IMR-90 (cell line): Measurements from ENCODE around the gene CLASP1. TPM values are rescaled to one million over a fixed set of nuclear protein-coding genes. Genes with fewer than 3 reads are reported as not detected.

ENCODE experiments used
- ATAC-seq: fragments of 200-7000 bp; cut with Tn5 transposase; 2 replicates; pipeline ENCODE4 v1.9.1; 2020; ENCODE audit warnings: low read depth, mild to moderate bottlenecking, moderate library complexity
- BruUV-seq: library from RNA; stranded (reverse); fragments of 400-500 nt; replicated peaks from 2 replicates; lab custom pipeline; 2021; lab: Mats Ljungman, UMichigan
- CTCF ChIA-PET: fragments of 300-600 bp; formaldehyde crosslinking; extraction: SDS; loops from one replicate; lab custom pipeline; 2021; ENCODE audit warnings: antibody characterized with exemption; lab: Yijun Ruan, JAX
- POLR2A ChIA-PET: fragments of 300-600 bp; sonication (Branson Sonifier 250); formaldehyde crosslinking; loops from one replicate; lab custom pipeline; 2022; ENCODE audit warnings: antibody characterized with exemption; ENCODE audit not compliant: unreplicated experiment; lab: Charles Lee
- DNase-seq: peaks from one replicate; pipeline ENCODE4 v3.0.0; 2013
- H2AFZ ChIP-seq: replicated peaks from 2 replicates; pipeline ENCODE3; 2013; ENCODE audit warnings: low read length, mild to moderate bottlenecking; ENCODE audit not compliant: poor library complexity
- H2AK5ac ChIP-seq: 2 replicates; pipeline ENCODE4 v1.6.1; 2013; ENCODE audit warnings: low read depth, low read length, inconsistent platforms
- H2AK9ac ChIP-seq: replicated peaks from 2 replicates; pipeline ENCODE3; 2013; ENCODE audit warnings: mild to moderate bottlenecking, low read depth, low read length, moderate library complexity; ENCODE audit not compliant: poor library complexity
- H2BK120ac ChIP-seq: 2 replicates; pipeline ENCODE4 v1.6.1; 2013; ENCODE audit warnings: low read depth, low read length, inconsistent platforms
- H2BK15ac ChIP-seq: 3 replicates; pipeline ENCODE4 v1.6.1; 2013; ENCODE audit warnings: low read depth, low read length, inconsistent platforms
- H2BK20ac ChIP-seq: 2 replicates; pipeline ENCODE4 v1.6.1; 2013; ENCODE audit warnings: low read depth, mild to moderate bottlenecking, inconsistent platforms, low read length, moderate library complexity
- H2BK5ac ChIP-seq: 2 replicates; pipeline ENCODE4 v1.6.1; 2013; ENCODE audit warnings: mild to moderate bottlenecking, low read depth, low read length, inconsistent platforms; ENCODE audit not compliant: poor library complexity, severe bottlenecking
- H3K14ac ChIP-seq: replicated peaks from 2 replicates; pipeline ENCODE4 v1.6.1; 2013; ENCODE audit warnings: low read depth, low read length, inconsistent platforms
- H3K18ac ChIP-seq: 2 replicates; pipeline ENCODE4 v1.6.1; 2013; ENCODE audit warnings: low read depth, low read length, control low read depth
- H3K23ac ChIP-seq: 2 replicates; pipeline ENCODE4 v1.6.1; 2013; ENCODE audit warnings: low read depth, low read length, inconsistent platforms
- H3K27ac ChIP-seq: 2 replicates; pipeline ENCODE4 v1.5.1; 2013; ENCODE audit warnings: mild to moderate bottlenecking, control low read depth, low read length; ENCODE audit not compliant: insufficient read depth
- H3K27me3 ChIP-seq: 2 replicates; pipeline ENCODE4 v1.6.1; 2013; ENCODE audit warnings: low read length; ENCODE audit not compliant: control insufficient read depth, insufficient read depth
- H3K36me3 ChIP-seq: 2 replicates; pipeline ENCODE4 v1.6.1; 2013; ENCODE audit warnings: low read length, mixed read lengths; ENCODE audit not compliant: control insufficient read depth, insufficient read depth
- H3K4ac ChIP-seq: 2 replicates; pipeline ENCODE4 v1.6.1; 2013; ENCODE audit warnings: low read depth, low read length, inconsistent platforms
- H3K4me1 ChIP-seq: 2 replicates; pipeline ENCODE4 v1.6.1; 2013; ENCODE audit warnings: low read length, mixed read lengths; ENCODE audit not compliant: control insufficient read depth, insufficient read depth
- H3K4me2 ChIP-seq: 2 replicates; pipeline ENCODE4 v1.6.1; 2013; ENCODE audit warnings: low read depth, mild to moderate bottlenecking, control low read depth, low read length, moderate library complexity
- H3K4me3 ChIP-seq: 2 replicates; pipeline ENCODE4 v1.5.1; 2013; ENCODE audit warnings: low read depth, mild to moderate bottlenecking, control low read depth, low read length, moderate library complexity; ENCODE audit not compliant: insufficient read depth
- H3K56ac ChIP-seq: 2 replicates; pipeline ENCODE4 v1.6.1; 2013; ENCODE audit warnings: low read length, inconsistent platforms; ENCODE audit not compliant: insufficient read depth; ENCODE audit errors: extremely low read depth
- H3K79me1 ChIP-seq, 2 experiments: 2 replicates each; pipeline ENCODE4 v1.6.1; 2013; ENCODE audit warnings: low read length in 2 of 2, inconsistent platforms in 1 of 2, low read depth in 1 of 2
- H3K9ac ChIP-seq: 2 replicates; pipeline ENCODE4 v1.6.1; 2013; ENCODE audit warnings: low read depth, low read length, control low read depth
- H3K9me1 ChIP-seq: 2 replicates; pipeline ENCODE4 v1.6.1; 2013; ENCODE audit warnings: low read length, inconsistent platforms; ENCODE audit not compliant: insufficient read depth
- H3K9me3 ChIP-seq: 2 replicates; pipeline ENCODE4 v1.6.1; 2013; ENCODE audit warnings: low read length; ENCODE audit not compliant: control insufficient read depth, insufficient read depth
- H4K20me1 ChIP-seq: 2 replicates; pipeline ENCODE4 v1.6.1; 2013; ENCODE audit warnings: low read length, inconsistent platforms; ENCODE audit not compliant: insufficient read depth
- H4K5ac ChIP-seq: 2 replicates; pipeline ENCODE4 v1.6.1; 2013; ENCODE audit warnings: mild to moderate bottlenecking, low read depth, low read length, control low read depth
- H4K8ac ChIP-seq, 2 experiments: 2 replicates each; pipeline ENCODE4 v1.6.1; 2013; ENCODE audit warnings: low read depth in 2 of 2, low read length in 2 of 2, control low read depth in 1 of 2, inconsistent platforms in 1 of 2
- H4K91ac ChIP-seq: 2 replicates; pipeline ENCODE4 v1.6.1; 2013; ENCODE audit warnings: low read depth, low read length, inconsistent platforms; ENCODE audit not compliant: insufficient read depth
- CEBPB ChIP-seq: IDR thresholded peaks from 2 replicates; pipeline ENCODE4 v1.6.1; 2012; ENCODE audit warnings: low read depth, low read length, improper control_type of control experiment
- CHD1 ChIP-seq: IDR thresholded peaks from 2 replicates; pipeline ENCODE4 v1.6.1; 2012; ENCODE audit warnings: low read depth, low read length, improper control_type of control experiment
- FOS ChIP-seq: fragments of 150-350 bp; IDR thresholded peaks from 2 replicates; pipeline ENCODE4 v1.6.1; 2016; ENCODE audit warnings: low read depth, low read length
- MAZ ChIP-seq: IDR thresholded peaks from 2 replicates; pipeline ENCODE4 v1.6.1; 2012; ENCODE audit warnings: low read depth, mild to moderate bottlenecking, low read length, improper control_type of control experiment, moderate library complexity, borderline replicate concordance
- RAD21 ChIP-seq: IDR thresholded peaks from 2 replicates; pipeline ENCODE4 v1.6.1; 2012; ENCODE audit warnings: low read length, improper control_type of control experiment
- RCOR1 ChIP-seq: IDR thresholded peaks from 2 replicates; pipeline ENCODE4 v1.6.1; 2012; ENCODE audit warnings: mild to moderate bottlenecking, low read length, improper control_type of control experiment; ENCODE audit not compliant: insufficient replicate concordance
- RFX5 ChIP-seq: IDR thresholded peaks from 2 replicates; pipeline ENCODE4 v1.8.0; 2012; ENCODE audit warnings: low read depth, mild to moderate bottlenecking, low read length, moderate library complexity
- WGBS, 2 experiments: methylation state at CpG; one replicate each; pipeline versions ENCODE4 v1.1.5 to v1.1.7; 2013; ENCODE audit warnings: missing lambda C conversion rate in 2 of 2; ENCODE audit not compliant: insufficient read length in 1 of 2; ENCODE audit errors: extremely low coverage in 2 of 2; 5-methylcytosine and 5-hydroxymethylcytosine counted together
- dilution Hi-C: fragments of 300-500 bp; cut with HindIII; formaldehyde crosslinking; loops from one replicate; pipeline ENCODE4 v1.14.3; 2018; ENCODE audit warnings: low sequenced_read_pairs; ENCODE audit not compliant: unreplicated experiment
- in situ Hi-C: fragments of 300-500 bp; cut with MboI; formaldehyde crosslinking; loops from 3 replicates; pipeline ENCODE4 v1.14.3; 2019; ENCODE audit warnings: low sequenced_read_pairs, inconsistent platforms, mixed read lengths
- intact Hi-C: fragments of 100-400 bp; cut with micrococcal nuclease; formaldehyde crosslinking; loops from 2 replicates; pipeline ENCODE4 v1.10.0; 2022
- polyA plus RNA-seq, 3 experiments: library from polyadenylated mRNA; depleted of rRNA; stranded (reverse); fragments of >200 nt; gene quantifications; 2 replicates each; pipeline ENCODE4 v1.2.3, GENCODE V29; 2012; ENCODE audit warnings: low replicate concordance in 1 of 3
- total RNA-seq: library from RNA; depleted of rRNA; stranded (reverse); fragments of >200 nt; gene quantifications from 2 replicates; pipeline ENCODE4 v1.2.3, GENCODE V29; 2012
- TF ChIP-seq, protein P1 (sequence below): fragments of 150-350 bp; IDR thresholded peaks from 2 replicates; pipeline ENCODE4 v1.6.1; 2016; ENCODE audit warnings: low read depth, mild to moderate bottlenecking, low read length, moderate library complexity, borderline replicate concordance

Gene CLASP1
- total and polyA plus RNA-seq, 2 of the 4 experiments (the other 2 are of a cell fraction): 12.3 to 33.7 TPM

- no peak overlapping the region for H3K9ac ChIP-seq
- dilution Hi-C loops (no loop called here), in situ Hi-C loops (loop anchor here (25.0 kb wide), 1 partner anchor 458 kb away; no protein-coding TSS in a partner anchor), intact Hi-C loops (no loop called here)
- H3K4me3 ChIP-seq: no peak overlapping the region
- POLR2A ChIA-PET: no interaction called here
- BruUV-seq: no TSS peak
- H2BK120ac ChIP-seq: no peak overlapping the region
- no peak overlapping the region for H4K5ac ChIP-seq
- peaks cover 1% of the 10 kb centered on the region; the same call in 1 of the 2 replicates for H3K9me1 ChIP-seq
- H3K27me3 ChIP-seq: no peaks in the 10 kb centered on the region
- H2AFZ ChIP-seq: no peak overlapping the region
- no peak overlapping the region for H2AK9ac ChIP-seq
- no peak overlapping the region for H4K91ac ChIP-seq
- H3K18ac ChIP-seq: no peak overlapping the region
- H2BK5ac ChIP-seq: no peak overlapping the region
- H3K14ac ChIP-seq: no peak overlapping the region
- H3K4ac ChIP-seq: no peak overlapping the region
- H3K36me3 ChIP-seq: no peaks in the 10 kb centered on the region
- CTCF ChIA-PET: interaction anchor here (0.6 kb wide), 1 partner anchor 161 kb away, joined by 3 read pairs; no protein-coding TSS in a partner anchor
- TF ChIP-seq CEBPB (no peak), FOS (no peak), RFX5 (no peak), CHD1 (no peak), RCOR1 (no peak), RAD21 (no peak), MAZ (no peak)
- TF ChIP-seq, protein P1, sequence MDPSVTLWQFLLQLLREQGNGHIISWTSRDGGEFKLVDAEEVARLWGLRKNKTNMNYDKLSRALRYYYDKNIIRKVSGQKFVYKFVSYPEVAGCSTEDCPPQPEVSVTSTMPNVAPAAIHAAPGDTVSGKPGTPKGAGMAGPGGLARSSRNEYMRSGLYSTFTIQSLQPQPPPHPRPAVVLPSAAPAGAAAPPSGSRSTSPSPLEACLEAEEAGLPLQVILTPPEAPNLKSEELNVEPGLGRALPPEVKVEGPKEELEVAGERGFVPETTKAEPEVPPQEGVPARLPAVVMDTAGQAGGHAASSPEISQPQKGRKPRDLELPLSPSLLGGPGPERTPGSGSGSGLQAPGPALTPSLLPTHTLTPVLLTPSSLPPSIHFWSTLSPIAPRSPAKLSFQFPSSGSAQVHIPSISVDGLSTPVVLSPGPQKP: no peak
- 100% methylated on average over 2 of the region's 7 CpGs; no CpG with 5 or more reads in 1 of the 2 experiments for WGBS, 2 experiments
- H3K4me1 ChIP-seq: peaks cover 9% of the 10 kb centered on the region
- H2AK5ac ChIP-seq: no peak overlapping the region
- H3K27ac ChIP-seq: no peak overlapping the region
- no peak overlapping the region for H4K8ac ChIP-seq
- no peak overlapping the region for H3K56ac ChIP-seq
- no peak overlapping the region for H3K4me2 ChIP-seq
- H2BK15ac ChIP-seq: no peak overlapping the region
- H3K9me3 ChIP-seq: no peaks in the 10 kb centered on the region
- ATAC-seq: no peak
- DNase-seq: no peak
- peaks cover 24 to 75% of the 10 kb centered on the region in 2 experiments for H3K79me1 ChIP-seq
- no peak overlapping the region for H3K23ac ChIP-seq
- H4K20me1 ChIP-seq: peaks cover 54% of the 10 kb centered on the region
- H2BK20ac ChIP-seq: no peak overlapping the region
Measured at GRCh38 chr2:121545257-121545656, 104.0 kb downstream of the CLASP1 start.
